Progenitor cell of endocrine pancreas (in vitro differentiated cells): ENCODE measurements around the gene CTXN1. TPM values are rescaled to one million over a fixed set of nuclear protein-coding genes. Genes with fewer than 3 reads are reported as not detected.
A peak's percentile ranks its signal among the peaks of the same experiment; 100 is the strongest.

ENCODE experiments used
- DNase-seq: peaks from one replicate; pipeline ENCODE4 v3.0.0; 2021; ENCODE audit warnings: low spot score; ENCODE audit not compliant: unreplicated experiment
- H3K27ac Mint-ChIP-seq: 2 replicates; pipeline ENCODE4 v1.8.0; 2021; ENCODE audit warnings: mild to moderate bottlenecking, moderate library complexity, mixed read lengths
- H3K27me3 Mint-ChIP-seq: 2 replicates; pipeline ENCODE4 v1.8.0; 2021; ENCODE audit warnings: mixed read lengths
- H3K36me3 Mint-ChIP-seq: 2 replicates; pipeline ENCODE4 v1.8.0; 2022; ENCODE audit warnings: mixed read lengths; ENCODE audit not compliant: insufficient read depth
- H3K4me1 Mint-ChIP-seq: 2 replicates; pipeline ENCODE4 v1.8.0; 2021; ENCODE audit warnings: low read depth, mixed read lengths
- H3K4me3 Mint-ChIP-seq: 2 replicates; pipeline ENCODE4 v1.8.0; 2021; ENCODE audit warnings: low read depth, mild to moderate bottlenecking, moderate library complexity, mixed read lengths
- H3K9me3 Mint-ChIP-seq: 2 replicates; pipeline ENCODE4 v1.8.0; 2021; ENCODE audit warnings: low read depth, mixed read lengths
- CTCF ChIP-seq: fragments of 200-600 bp; sonication (generic); IDR thresholded peaks from one replicate; pipeline ENCODE4 v1.5.0; 2021; ENCODE audit warnings: antibody characterized with exemption, mild to moderate bottlenecking; ENCODE audit not compliant: unreplicated experiment
- total RNA-seq: library from RNA; stranded (reverse); gene quantifications from 2 replicates; pipeline ENCODE4 v1.2.1, GENCODE V29; 2021

Gene CTXN1
- total RNA-seq, 1 donor from 2014 or later, result 114 TPM

- Mint-ChIP-seq H3K9me3 (no peaks in the 10 kb centered on the region), H3K27me3 (peaks cover 35% of the 10 kb centered on the region), H3K4me1 (peaks cover 13% of the 10 kb centered on the region), H3K36me3 (peaks cover 16% of the 10 kb centered on the region), H3K4me3 (peak overlapping the region; percentile 51), H3K27ac (peak overlapping the region; percentile 37)
- DNase-seq, result no peak
- no peak for TF ChIP-seq CTCF
These were observed 10.5 kb downstream of the CTXN1 start for GRCh38 chr19:7915250-7916102.

- TF ChIP-seq CTCF, result no peak
- Mint-ChIP-seq H3K4me1 (peaks cover 8% of the 10 kb centered on the region), H3K4me3 (peak within 1 kb of the TSS; percentile 51), H3K36me3 (peaks cover 16% of the 10 kb centered on the region), H3K27ac (peak within 1 kb of the TSS; percentile 37), H3K27me3 (peaks cover 33% of the 10 kb centered on the region), H3K9me3 (no peaks in the 10 kb centered on the region)
- DNase-seq, result no peak
These were observed 11.3 kb downstream of the CTXN1 start, which contains the start of gene TGFBR3L for GRCh38 chr19:7914598-7915045. TGFBR3L (plus strand) TSS chr19:7914830.

GRCh38 chr19:7914099-7914498, 11.8 kb downstream of the CTXN1 start:
- Mint-ChIP-seq H3K36me3 (peaks cover 16% of the 10 kb centered on the region), H3K4me3 (no peak overlapping the region), H3K4me1 (peaks cover 6% of the 10 kb centered on the region), H3K9me3 (no peaks in the 10 kb centered on the region), H3K27me3 (peaks cover 31% of the 10 kb centered on the region), H3K27ac (no peak overlapping the region)
- TF ChIP-seq CTCF, result no peak
- no peak for DNase-seq

- Mint-ChIP-seq H3K27me3 (peaks cover 31% of the 10 kb centered on the region), H3K36me3 (peaks cover 16% of the 10 kb centered on the region), H3K27ac (no peak overlapping the region), H3K9me3 (no peaks in the 10 kb centered on the region), H3K4me3 (no peak overlapping the region), H3K4me1 (peaks cover 6% of the 10 kb centered on the region)
- no peak for TF ChIP-seq CTCF
- no peak for DNase-seq
These were observed 12.3 kb downstream of the CTXN1 start for GRCh38 chr19:7913652-7914051.

- Mint-ChIP-seq H3K4me3 (no peak overlapping the region), H3K27ac (no peak overlapping the region), H3K9me3 (no peaks in the 10 kb centered on the region)
These were observed 13.0 kb downstream of the CTXN1 start for GRCh38 chr19:7912697-7913564.

More at GRCh38 chr19:7912697-7913564, 13.0 kb downstream of the CTXN1 start:
- DNase-seq, result no peak
- Mint-ChIP-seq H3K4me1 (peaks cover 5% of the 10 kb centered on the region), H3K36me3 (peaks cover 16% of the 10 kb centered on the region), H3K27me3 (peaks cover 25% of the 10 kb centered on the region)
- no peak for TF ChIP-seq CTCF
